ENCODE data around the gene ERBB4. TPM values are rescaled to one million over a fixed set of nuclear protein-coding genes. Genes with fewer than 3 reads are reported as not detected.

ERBB4 gene
- total RNA-seq, 1 experiment from 2014 or later = 0.04 TPM

- no peaks in the 10 kb centered on the region for H3K9me3 Mint-ChIP-seq
- Histone ChIP-seq H3K27me3 (ENCODE audit: insufficient read depth, low read length) (no peaks in the 10 kb centered on the region), H3K23me2 (ENCODE audit: insufficient read length, low read depth, low read length, poor library complexity, severe bottlenecking) (no peaks in the 10 kb centered on the region), H3K18ac (ENCODE audit: insufficient read length, low read depth, low read length) (no peak overlapping the region), H2AK5ac (ENCODE audit: insufficient read length, low read length) (no peak overlapping the region), H2BK20ac (ENCODE audit: low read depth, low read length, poor library complexity, severe bottlenecking) (no peak overlapping the region), H3K27ac (ENCODE audit: insufficient read length, low read depth, low read length) (no peak overlapping the region), H2AFZ (ENCODE audit: low read length) (no peak overlapping the region), H3K4me2 (ENCODE audit: insufficient read depth, insufficient read length, low read length) (no peak overlapping the region), H2BK120ac (ENCODE audit: low read depth, low read length, poor library complexity, severe bottlenecking) (no peak overlapping the region), H4K20me1 (ENCODE audit: control insufficient read depth, insufficient read depth, insufficient read length) (no peaks in the 10 kb centered on the region), H2BK15ac (ENCODE audit: low read depth, low read length) (no peak overlapping the region), H3K4me1 (ENCODE audit: insufficient read depth, low read length) (no peaks in the 10 kb centered on the region), H3K4ac (ENCODE audit: low read depth, low read length) (no peak overlapping the region), H3K14ac (ENCODE audit: insufficient read depth, low read length) (no peak overlapping the region), H3K9ac (ENCODE audit: extremely low read depth, insufficient read length, low read length) (no peak overlapping the region), H4K8ac (replicated peaks; ENCODE audit: insufficient read length, low read depth, low read length) (no peak overlapping the region), H3K56ac (ENCODE audit: insufficient read length, low read depth, low read length) (no peak overlapping the region), H2BK5ac (ENCODE audit: insufficient read length, low read length) (no peak overlapping the region), H3K23ac (ENCODE audit: insufficient read length, low read depth, low read length) (no peak overlapping the region), H4K91ac (ENCODE audit: insufficient read length, low read depth, low read length) (no peak overlapping the region), H4K5ac (ENCODE audit: insufficient read length, low read depth, low read length) (no peak overlapping the region), H3K79me1 (ENCODE audit: insufficient read depth, low read depth, low read length, poor library complexity, severe bottlenecking) (no peaks in the 10 kb centered on the region), H3K79me2 (ENCODE audit: insufficient read depth, low read length) (no peaks in the 10 kb centered on the region), H3T11ph (ENCODE audit: low read length) (no peak overlapping the region), H2BK12ac (ENCODE audit: insufficient read length, low read depth, low read length) (no peak overlapping the region), H3K9me3 (ENCODE audit: control insufficient read depth, low read depth, low read length) (no peaks in the 10 kb centered on the region)
- H3K4me3 Mint-ChIP-seq = no peak overlapping the region
- DNase-seq = no peak
- H3K27me3 Mint-ChIP-seq (ENCODE audit: low read depth) = no peaks in the 10 kb centered on the region
- no peaks in the 10 kb centered on the region for H3K36me3 Mint-ChIP-seq (ENCODE audit: insufficient read depth in 1 of 3, low read depth in 3 of 3)
- H3K4me1 Mint-ChIP-seq = no peaks in the 10 kb centered on the region
- TF ChIP-seq CTCF (conservative IDR thresholded peaks at IDR 0.05) = no peak
- WGBS (ENCODE audit: extremely low coverage, insufficient read length, low lambda C conversion rate) = no CpG with 5 or more reads among the region's 2 CpGs
- no peak overlapping the region for H3K27ac Mint-ChIP-seq
Observed at GRCh38 chr2:212136216-212136795, 402.3 kb downstream of the ERBB4 start.

All from H9 (cell line).